GM21381 (cell line): ENCODE results near the gene OSTM1.
A peak's percentile ranks its signal among the peaks of the same experiment; 100 is the strongest.

ENCODE experiments used
- ATAC-seq: cut with Tn5 transposase; IDR thresholded peaks from one replicate; pipeline ENCODE4 v1.9.1; 2021; ENCODE audit warnings: mild to moderate bottlenecking, moderate library complexity; ENCODE audit not compliant: unreplicated experiment

Gene OSTM1

GRCh38 chr6:108102965-108103364 lies 28.4 kb upstream of the OSTM1 start:
- no peak for ATAC-seq

- ATAC-seq: no peak
Measured at GRCh38 chr6:108100003-108100402, 25.5 kb upstream of the OSTM1 start.

GRCh38 chr6:108097882-108098281 lies 23.3 kb upstream of the OSTM1 start:
- no peak for ATAC-seq

- no peak for ATAC-seq
Measured at GRCh38 chr6:108093781-108094300, 19.3 kb upstream of the OSTM1 start.

- no peak for ATAC-seq
Measured at GRCh38 chr6:108091288-108091687, 16.7 kb upstream of the OSTM1 start.

GRCh38 chr6:108083349-108083748 lies 8.8 kb upstream of the OSTM1 start:
- no peak for ATAC-seq

GRCh38 chr6:108082539-108082938 lies 8.0 kb upstream of the OSTM1 start:
- ATAC-seq: no peak

- ATAC-seq: no peak
Measured at GRCh38 chr6:108080010-108080780, 5.7 kb upstream of the OSTM1 start.

- no peak for ATAC-seq
Measured at GRCh38 chr6:108078191-108078590, 3.6 kb upstream of the OSTM1 start.

- ATAC-seq: peak; percentile 37
Measured at GRCh38 chr6:108074057-108074358, 533 bp downstream of the OSTM1 start.

GRCh38 chr6:108071736-108072276 lies 2.7 kb downstream of the OSTM1 start:
- no peak for ATAC-seq

GRCh38 chr6:108068618-108069017 lies 5.9 kb downstream of the OSTM1 start:
- no peak for ATAC-seq

- ATAC-seq: no peak
Measured at GRCh38 chr6:108068182-108068581, 6.4 kb downstream of the OSTM1 start.

GRCh38 chr6:108052706-108053105 lies 21.8 kb downstream of the OSTM1 start:
- no peak for ATAC-seq

GRCh38 chr6:108051481-108051880 lies 23.1 kb downstream of the OSTM1 start:
- ATAC-seq: no peak

- ATAC-seq: no peak
Measured at GRCh38 chr6:108039681-108040080, 34.9 kb downstream of the OSTM1 start.

- ATAC-seq: no peak
Measured at GRCh38 chr6:108036884-108037283, 37.7 kb downstream of the OSTM1 start.

GRCh38 chr6:108031968-108032367 lies 42.6 kb downstream of the OSTM1 start:
- no peak for ATAC-seq

- ATAC-seq: no peak
Measured at GRCh38 chr6:108030211-108030610, 44.3 kb downstream of the OSTM1 start.

GRCh38 chr6:108029226-108029921 lies 45.2 kb downstream of the OSTM1 start:
- ATAC-seq: no peak

- no peak for ATAC-seq
Measured at GRCh38 chr6:108027594-108027993, 46.9 kb downstream of the OSTM1 start.

GRCh38 chr6:108027056-108027455 lies 47.5 kb downstream of the OSTM1 start:
- ATAC-seq: no peak
